Karpas-422 (cell line): ENCODE measurements around the gene ZBTB7C. TPM values are rescaled to one million over a fixed set of nuclear protein-coding genes. Genes with fewer than 3 reads are reported as not detected.

Experiments used
- DNase-seq: peaks from one replicate; pipeline ENCODE4 v3.0.0-alpha.2; 2015
- H2AFZ ChIP-seq: fragments of 200-600 bp; sonication (generic); 2 replicates; pipeline ENCODE4 v1.6.1; 2014; ENCODE audit warnings: antibody characterized with exemption, low read length, mixed read lengths
- H3K27ac ChIP-seq: fragments of 200-600 bp; sonication (generic); 2 replicates; pipeline ENCODE4 v1.5.1; 2014; ENCODE audit warnings: mild to moderate bottlenecking, low read length, moderate library complexity
- H3K27me3 ChIP-seq: fragments of 200-600 bp; sonication (generic); 2 replicates; pipeline ENCODE4 v1.6.1; 2014; ENCODE audit warnings: low read length, mixed read lengths
- H3K36me3 ChIP-seq: fragments of 200-600 bp; sonication (generic); 2 replicates; pipeline ENCODE4 v1.6.1; 2014; ENCODE audit warnings: low read length, mixed read lengths; ENCODE audit not compliant: insufficient read depth
- H3K4me1 ChIP-seq: fragments of 200-600 bp; sonication (generic); 2 replicates; pipeline ENCODE4 v1.6.1; 2014; ENCODE audit warnings: mild to moderate bottlenecking, low read length, mixed read lengths
- H3K4me2 ChIP-seq: fragments of 200-600 bp; sonication (generic); 2 replicates; pipeline ENCODE4 v1.6.1; 2014; ENCODE audit warnings: low read length, low read depth, mild to moderate bottlenecking; ENCODE audit not compliant: poor library complexity, severe bottlenecking
- H3K4me3 ChIP-seq: fragments of 200-600 bp; sonication (generic); 2 replicates; pipeline ENCODE4 v1.5.1; 2014; ENCODE audit warnings: mild to moderate bottlenecking, antibody characterized with exemption, low read length, mixed read lengths
- H3K79me2 ChIP-seq: fragments of 200-600 bp; sonication (generic); 2 replicates; pipeline ENCODE4 v1.6.1; 2014; ENCODE audit warnings: mild to moderate bottlenecking, low read length, mixed read lengths
- H3K9ac ChIP-seq: fragments of 200-600 bp; sonication (generic); 2 replicates; pipeline ENCODE4 v1.6.0; 2014; ENCODE audit warnings: low read length
- H3K9me2 ChIP-seq: fragments of 200-600 bp; sonication (generic), shearing (Covaris generic); replicated peaks from 2 replicates; pipeline ENCODE4 v1.6.0; 2014; ENCODE audit warnings: mild to moderate bottlenecking, low read length, moderate library complexity; ENCODE audit not compliant: insufficient read depth
- H3K9me3 ChIP-seq: fragments of 300-700, 200-600 bp; sonication (generic); 2 replicates; pipeline ENCODE4 v1.6.1; 2014; ENCODE audit warnings: low read length, mixed read lengths
- H4K20me1 ChIP-seq: fragments of 200-600 bp; sonication (generic); 2 replicates; pipeline ENCODE4 v1.6.1; 2014; ENCODE audit warnings: mild to moderate bottlenecking, antibody characterized with exemption, low read length, low read depth; ENCODE audit not compliant: insufficient read depth
- total RNA-seq: library from RNA; depleted of rRNA; stranded (reverse); fragments of >200 nt; shearing (Covaris generic); gene quantifications from 2 replicates; pipeline ENCODE4 v1.2.3, GENCODE V29; 2014; ENCODE audit warnings: low replicate concordance

Gene ZBTB7C
- total RNA-seq, 1 experiment from 2014 or later = not detected

DNA sequence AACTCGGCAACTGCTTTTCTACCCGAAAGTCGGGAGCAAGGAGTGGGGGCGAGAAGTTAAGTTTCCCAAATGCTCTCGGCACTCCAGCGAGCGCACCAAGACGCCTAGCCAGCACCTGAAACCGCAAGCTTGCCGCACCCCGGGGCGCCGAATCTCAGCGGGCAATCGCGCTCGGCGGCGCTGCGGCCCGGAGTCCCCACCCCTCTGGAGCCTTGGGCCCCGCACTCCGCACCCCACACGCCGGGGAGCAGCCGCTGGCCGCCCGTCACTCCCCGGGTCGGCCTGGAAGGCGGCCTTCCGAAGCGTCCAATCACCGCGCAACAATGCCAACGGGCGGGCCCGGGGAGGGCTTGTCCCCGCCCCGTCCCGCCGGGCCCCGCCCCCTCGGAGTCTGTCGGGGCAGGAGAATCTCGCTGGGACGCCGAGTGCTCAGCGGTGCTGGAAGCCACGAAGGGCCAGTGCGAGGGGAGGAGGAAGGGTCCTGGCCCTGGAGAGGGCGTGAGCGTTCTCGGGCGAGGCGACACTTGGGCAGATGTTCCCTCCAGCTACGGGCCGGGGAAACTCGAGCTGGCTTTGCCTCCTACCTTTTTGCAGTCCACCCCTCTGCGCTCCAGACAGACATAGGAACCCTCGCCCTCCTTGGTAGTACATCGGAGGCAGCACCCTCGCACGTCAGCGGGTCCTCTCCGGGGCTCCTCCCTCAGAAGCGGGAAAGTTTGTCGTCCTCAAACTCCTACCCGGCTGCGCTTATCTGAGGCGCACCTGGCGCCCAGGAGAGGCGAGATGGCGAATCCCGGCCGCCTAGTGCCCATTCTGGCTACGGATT, 1.1 kb upstream of the ZBTB7C start:
- Histone ChIP-seq H3K9me3 (no peaks in the 10 kb centered on the region), H3K36me3 (no peaks in the 10 kb centered on the region), H3K4me1 (peaks cover 10% of the 10 kb centered on the region), H2AFZ (peak overlapping the region; percentile 79), H3K27ac (no peak overlapping the region), H3K27me3 (0 out of 2 replicates have a peak, but pooled peaks cover 2% of the 10 kb centered on the region), H4K20me1 (no peaks in the 10 kb centered on the region), H3K79me2 (no peaks in the 10 kb centered on the region), H3K4me2 (peak overlapping the region; percentile 85), H3K4me3 (peak overlapping the region; percentile 61), H3K9ac (peak overlapping the region; percentile 60), H3K9me2 (no peaks in the 10 kb centered on the region)
- peak; percentile 90 for DNase-seq

DNA sequence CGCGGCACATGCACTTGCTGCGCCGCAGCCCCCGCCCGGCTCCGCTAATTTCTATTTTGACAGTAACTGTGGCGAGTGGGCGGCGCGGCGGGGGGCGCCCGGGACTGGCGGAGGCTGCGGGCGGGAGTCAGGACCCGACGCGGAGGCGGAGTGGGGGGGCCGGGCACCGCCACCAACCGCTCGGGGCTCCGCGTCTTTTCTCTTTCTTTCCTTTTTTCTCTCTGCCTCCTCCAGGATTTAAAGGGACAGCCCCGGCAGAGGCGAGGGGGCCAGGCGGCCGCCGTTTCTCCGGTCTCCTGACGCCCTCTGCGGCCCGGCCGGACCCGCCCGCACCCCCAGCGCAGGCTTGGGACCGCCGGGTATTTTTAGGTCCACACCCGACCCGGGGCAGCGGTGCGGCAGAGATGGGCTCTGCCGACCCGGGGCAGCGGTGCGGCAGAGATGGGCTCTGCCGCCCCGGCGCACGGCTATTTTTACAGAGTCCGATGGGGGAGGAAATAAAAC, 460 bp upstream of the ZBTB7C start:
- 0 out of 2 replicates have a peak, but pooled peaks cover 2% of the 10 kb centered on the region for H3K27me3 ChIP-seq
- H3K9ac ChIP-seq = peak overlapping the region; percentile 60

DNA sequence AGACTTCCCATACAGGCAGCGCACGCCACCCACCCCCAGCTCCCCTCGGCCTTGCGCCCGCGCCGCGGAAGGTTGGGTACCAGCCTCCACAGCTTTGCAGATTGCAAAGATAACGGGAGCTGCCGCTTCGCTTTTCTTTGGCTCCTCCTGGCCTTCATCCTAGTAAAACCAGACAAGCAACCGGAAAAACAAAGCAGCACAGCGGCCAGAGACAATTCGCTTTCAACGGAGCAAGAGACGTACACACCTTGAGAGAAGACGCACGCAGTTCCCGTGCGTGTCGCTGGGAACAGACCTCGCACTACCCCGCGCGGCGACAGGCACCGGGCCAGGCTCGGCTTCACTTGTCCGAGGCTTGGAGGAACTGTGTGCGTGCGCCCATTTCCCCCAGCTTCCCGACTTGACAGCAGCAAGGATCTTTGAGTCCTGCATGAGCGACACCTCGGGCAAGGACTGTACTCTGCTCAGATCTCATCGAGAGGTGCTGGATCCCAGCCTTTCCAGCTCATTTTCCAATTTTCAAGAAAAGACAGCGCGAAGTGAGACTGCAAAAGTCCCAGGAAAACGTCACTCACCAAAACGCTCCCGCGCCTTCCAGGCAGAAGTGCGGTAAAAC, 964 bp downstream of the ZBTB7C start:
- no peaks in the 10 kb centered on the region for H4K20me1 ChIP-seq
- no peak overlapping the region for H3K27ac ChIP-seq
- H3K4me3 ChIP-seq = no peak overlapping the region
- H3K4me1 ChIP-seq = peaks cover 10% of the 10 kb centered on the region
- no peaks in the 10 kb centered on the region for H3K36me3 ChIP-seq
- H3K27me3 ChIP-seq = 0 out of 2 replicates have a peak, but pooled peaks cover 2% of the 10 kb centered on the region
- no peaks in the 10 kb centered on the region for H3K9me2 ChIP-seq
- no peak overlapping the region for H3K9ac ChIP-seq
- no peak overlapping the region for H3K4me2 ChIP-seq
- H3K9me3 ChIP-seq = no peaks in the 10 kb centered on the region
- H2AFZ ChIP-seq = no peak overlapping the region
- no peak for DNase-seq
- H3K79me2 ChIP-seq = no peaks in the 10 kb centered on the region

More for the DNA sequence above, 460 bp upstream of the ZBTB7C start:
- no peaks in the 10 kb centered on the region for H3K9me2 ChIP-seq
- no peaks in the 10 kb centered on the region for H3K9me3 ChIP-seq
- H3K27ac ChIP-seq = no peak overlapping the region
- H3K4me1 ChIP-seq = peaks cover 10% of the 10 kb centered on the region
- no peaks in the 10 kb centered on the region for H3K79me2 ChIP-seq
- H2AFZ ChIP-seq = peak overlapping the region; percentile 79
- peak overlapping the region; percentile 85 for H3K4me2 ChIP-seq
- peak overlapping the region; percentile 61 for H3K4me3 ChIP-seq
- no peaks in the 10 kb centered on the region for H3K36me3 ChIP-seq
- no peak for DNase-seq
- no peaks in the 10 kb centered on the region for H4K20me1 ChIP-seq

DNA sequence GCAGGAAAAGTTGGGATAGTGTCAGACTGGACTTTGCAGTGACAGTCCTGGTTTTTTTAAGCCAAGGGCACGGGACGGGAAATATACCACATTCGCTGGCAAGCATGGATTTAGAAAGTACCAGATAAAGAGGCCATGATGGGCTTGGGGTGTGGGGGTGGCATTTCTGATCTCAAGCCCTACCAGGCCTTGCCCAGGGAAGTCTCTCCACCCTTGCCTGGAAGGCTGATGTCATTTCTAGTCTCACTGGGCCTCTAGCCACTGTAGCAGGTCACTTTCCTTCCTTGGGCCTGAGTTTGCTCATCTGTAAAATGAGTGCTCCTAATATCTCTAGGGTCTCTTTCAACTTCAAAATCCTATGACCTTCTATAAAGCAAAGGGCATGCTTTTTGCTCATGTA, 1.8 kb downstream of the ZBTB7C start:
- Histone ChIP-seq H3K36me3 (no peaks in the 10 kb centered on the region), H4K20me1 (no peaks in the 10 kb centered on the region), H3K9me3 (no peaks in the 10 kb centered on the region), H3K79me2 (no peaks in the 10 kb centered on the region), H2AFZ (no peak overlapping the region), H3K4me1 (peaks cover 10% of the 10 kb centered on the region), H3K27ac (no peak overlapping the region), H3K4me2 (no peak overlapping the region), H3K27me3 (no peaks in the 10 kb centered on the region), H3K4me3 (no peak overlapping the region), H3K9ac (no peak overlapping the region), H3K9me2 (no peaks in the 10 kb centered on the region)
- no peak for DNase-seq

DNA sequence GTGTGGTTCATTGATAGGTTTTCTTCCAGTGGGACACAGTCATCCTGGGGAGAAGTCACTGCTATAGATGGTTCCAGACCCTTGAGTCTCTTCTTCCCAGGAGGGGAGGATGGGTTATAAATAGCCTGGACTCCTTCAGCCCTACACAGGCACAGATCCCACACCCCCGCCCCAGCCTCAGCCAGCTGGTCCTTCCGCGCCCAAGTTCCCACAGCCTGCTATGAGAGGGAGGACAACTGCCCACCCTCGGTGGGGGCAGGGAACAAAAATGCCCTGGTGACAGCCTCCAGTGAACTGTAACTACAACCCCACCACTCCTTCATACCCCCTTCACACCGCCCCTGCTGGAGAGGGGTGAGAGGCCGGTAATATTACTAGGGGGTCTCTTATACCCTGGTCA, 3.2 kb downstream of the ZBTB7C start:
- Histone ChIP-seq H3K79me2 (no peaks in the 10 kb centered on the region), H3K4me3 (no peak overlapping the region), H3K36me3 (no peaks in the 10 kb centered on the region), H3K9ac (no peak overlapping the region), H3K9me2 (no peaks in the 10 kb centered on the region), H3K27me3 (no peaks in the 10 kb centered on the region), H3K4me1 (peaks cover 10% of the 10 kb centered on the region), H4K20me1 (no peaks in the 10 kb centered on the region), H3K9me3 (no peaks in the 10 kb centered on the region), H3K4me2 (no peak overlapping the region), H2AFZ (no peak overlapping the region), H3K27ac (no peak overlapping the region)
- DNase-seq = no peak

DNA sequence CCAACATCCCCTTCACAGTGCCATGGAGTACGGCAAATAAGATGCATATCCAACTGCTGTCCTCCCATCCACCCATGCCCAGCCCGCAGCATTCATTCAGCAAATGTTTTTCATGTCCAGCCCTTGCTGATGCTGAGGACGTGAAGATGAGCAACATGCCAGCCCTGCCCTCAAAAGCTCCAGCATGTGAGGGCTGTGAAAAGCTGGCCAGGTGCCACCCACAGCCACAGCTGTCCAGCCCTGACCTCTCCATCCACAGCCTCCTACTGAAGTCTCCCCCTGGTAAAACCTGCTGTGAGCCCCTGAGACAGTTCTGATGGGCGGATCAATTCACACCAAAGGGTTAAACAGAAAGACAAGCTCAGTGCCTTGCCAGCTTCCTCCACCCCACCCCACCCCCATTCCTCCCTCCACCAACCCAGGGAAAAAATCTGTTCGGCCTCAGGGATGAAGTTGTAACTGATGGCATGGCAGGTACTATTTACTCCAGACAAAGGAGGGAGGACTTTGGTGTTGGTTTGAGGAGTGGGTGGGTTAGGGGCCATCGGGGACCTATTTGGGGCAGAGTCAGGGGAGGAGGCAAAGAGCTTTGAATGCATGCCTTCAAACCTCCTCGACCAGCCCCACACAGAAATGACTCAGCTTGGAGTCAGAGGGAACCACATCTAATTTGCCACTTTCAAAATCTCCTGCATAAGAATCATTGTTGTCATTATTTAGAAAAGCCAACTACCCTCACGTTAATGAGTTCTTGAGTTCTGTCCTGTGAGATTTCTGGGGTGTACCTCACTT, 4.3 kb downstream of the ZBTB7C start:
- no peak overlapping the region for H3K4me2 ChIP-seq

DNA sequence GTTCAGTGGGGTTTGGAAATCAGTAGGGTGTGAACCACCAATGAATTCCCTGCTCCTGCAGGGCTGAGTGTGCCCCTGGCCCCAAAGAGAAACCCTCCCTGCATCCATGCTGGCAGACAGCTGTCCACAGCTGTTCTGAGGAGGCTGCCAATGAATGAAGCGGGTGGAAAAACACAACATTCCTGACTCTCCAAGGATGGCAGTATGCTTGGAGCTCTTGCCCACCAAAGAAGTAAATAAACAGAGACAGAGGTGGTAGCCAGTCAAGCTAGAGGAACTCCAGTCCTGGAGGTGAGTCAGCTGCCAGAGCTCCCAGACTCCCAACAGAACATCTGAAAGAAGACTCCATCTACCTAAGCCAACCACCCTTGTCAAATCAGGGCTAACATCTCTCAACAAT, 6.2 kb downstream of the ZBTB7C start:
- Histone ChIP-seq H3K9ac (no peak overlapping the region), H3K27me3 (no peaks in the 10 kb centered on the region), H3K9me2 (no peaks in the 10 kb centered on the region), H3K27ac (no peak overlapping the region), H3K4me1 (no peaks in the 10 kb centered on the region), H3K79me2 (no peaks in the 10 kb centered on the region), H3K36me3 (no peaks in the 10 kb centered on the region), H4K20me1 (no peaks in the 10 kb centered on the region), H2AFZ (no peak overlapping the region), H3K9me3 (no peaks in the 10 kb centered on the region), H3K4me3 (no peak overlapping the region), H3K4me2 (no peak overlapping the region)
- DNase-seq = no peak

More for the DNA sequence above, 4.3 kb downstream of the ZBTB7C start:
- Histone ChIP-seq H3K36me3 (no peaks in the 10 kb centered on the region), H4K20me1 (no peaks in the 10 kb centered on the region), H3K9ac (no peak overlapping the region), H3K27me3 (no peaks in the 10 kb centered on the region), H3K79me2 (no peaks in the 10 kb centered on the region), H2AFZ (no peak overlapping the region), H3K9me3 (no peaks in the 10 kb centered on the region), H3K4me1 (peaks cover 5% of the 10 kb centered on the region), H3K9me2 (no peaks in the 10 kb centered on the region), H3K4me3 (no peak overlapping the region), H3K27ac (no peak overlapping the region)
- DNase-seq = no peak
